H7 (cell line): ENCODE results near the gene DNAJC24. TPM values are rescaled to one million over a fixed set of nuclear protein-coding genes. Genes with fewer than 3 reads are reported as not detected.

ENCODE experiments used
- DNase-seq: peaks from one replicate; pipeline ENCODE4 v3.0.0; 2012
- H3K27me3 ChIP-seq: 2 replicates; pipeline ENCODE4 v1.6.0; 2011; ENCODE audit warnings: mild to moderate bottlenecking, low read length; ENCODE audit not compliant: control insufficient read depth, insufficient read depth
- H3K36me3 ChIP-seq: replicated peaks from 2 replicates; pipeline ENCODE4 v1.5.1; 2011; ENCODE audit warnings: low read length; ENCODE audit not compliant: control insufficient read depth, insufficient read depth
- H3K4me3 ChIP-seq: 2 replicates; pipeline ENCODE4 v1.5.1; 2011; ENCODE audit warnings: low read depth, mild to moderate bottlenecking, control low read depth, low read length, moderate library complexity; ENCODE audit not compliant: insufficient read depth
- total RNA-seq: library from RNA; depleted of rRNA; stranded (reverse); fragments of >200 nt; shearing (Covaris generic); gene quantifications from 2 replicates; pipeline ENCODE4 v1.2.3, GENCODE V29; 2014

Gene DNAJC24
- total RNA-seq, 1 experiment from 2014 or later: 10.7 TPM

GRCh38 chr11:31433851-31434250, 64.2 kb downstream of the DNAJC24 start:
- DNase-seq: no peak
- Histone ChIP-seq H3K4me3 (no peak overlapping the region), H3K27me3 (no peaks in the 10 kb centered on the region), H3K36me3 (no peaks in the 10 kb centered on the region)

- H3K27me3 ChIP-seq: no peaks in the 10 kb centered on the region
- no peak overlapping the region for H3K4me3 ChIP-seq
- H3K36me3 ChIP-seq: no peaks in the 10 kb centered on the region
- no peak for DNase-seq
These were observed 68.2 kb downstream of the DNAJC24 start for GRCh38 chr11:31437742-31438435.

GRCh38 chr11:31441296-31441695, 71.6 kb downstream of the DNAJC24 start:
- no peaks in the 10 kb centered on the region for H3K36me3 ChIP-seq
- H3K4me3 ChIP-seq: no peak overlapping the region
- H3K27me3 ChIP-seq: no peaks in the 10 kb centered on the region
- DNase-seq: no peak

GRCh38 chr11:31442086-31442485, 72.4 kb downstream of the DNAJC24 start:
- Histone ChIP-seq H3K27me3 (no peaks in the 10 kb centered on the region), H3K36me3 (no peaks in the 10 kb centered on the region), H3K4me3 (no peak overlapping the region)
- DNase-seq: no peak

GRCh38 chr11:31443802-31444201, 74.1 kb downstream of the DNAJC24 start:
- Histone ChIP-seq H3K36me3 (no peaks in the 10 kb centered on the region; the same call in 1 of the 2 replicates), H3K4me3 (no peak overlapping the region), H3K27me3 (no peaks in the 10 kb centered on the region)
- DNase-seq: no peak

GRCh38 chr11:31445621-31446020, 76.0 kb downstream of the DNAJC24 start:
- H3K4me3 ChIP-seq: no peak overlapping the region
- no peak for DNase-seq
- H3K27me3 ChIP-seq: no peaks in the 10 kb centered on the region

GRCh38 chr11:31449040-31449439, 79.4 kb downstream of the DNAJC24 start:
- no peaks in the 10 kb centered on the region for H3K27me3 ChIP-seq
- H3K36me3 ChIP-seq: no peaks in the 10 kb centered on the region; the same call in 1 of the 2 replicates
- DNase-seq: no peak
- H3K4me3 ChIP-seq: no peak overlapping the region

More at GRCh38 chr11:31445621-31446020, 76.0 kb downstream of the DNAJC24 start:
- H3K36me3 ChIP-seq: no peaks in the 10 kb centered on the region; the same call in 1 of the 2 replicates

- H3K36me3 ChIP-seq: no peaks in the 10 kb centered on the region; the same call in 1 of the 2 replicates
- H3K27me3 ChIP-seq: no peaks in the 10 kb centered on the region
- no peak overlapping the region for H3K4me3 ChIP-seq
- DNase-seq: no peak
These were observed 81.2 kb downstream of the DNAJC24 start for GRCh38 chr11:31450841-31451240.

GRCh38 chr11:31455177-31455576, 85.5 kb downstream of the DNAJC24 start:
- Histone ChIP-seq H3K4me3 (no peak overlapping the region), H3K36me3 (no peaks in the 10 kb centered on the region; the same call in 1 of the 2 replicates), H3K27me3 (no peaks in the 10 kb centered on the region)
- DNase-seq: no peak

GRCh38 chr11:31464436-31464835, 94.8 kb downstream of the DNAJC24 start:
- no peaks in the 10 kb centered on the region for H3K36me3 ChIP-seq
- no peak overlapping the region for H3K4me3 ChIP-seq
- no peaks in the 10 kb centered on the region for H3K27me3 ChIP-seq
- DNase-seq: no peak

GRCh38 chr11:31474083-31474482, 104.4 kb downstream of the DNAJC24 start:
- Histone ChIP-seq H3K27me3 (no peaks in the 10 kb centered on the region), H3K36me3 (no peaks in the 10 kb centered on the region), H3K4me3 (no peak overlapping the region)
- DNase-seq: no peak

- no peak for DNase-seq
- no peak overlapping the region for H3K4me3 ChIP-seq
- H3K36me3 ChIP-seq: no peaks in the 10 kb centered on the region
- H3K27me3 ChIP-seq: no peaks in the 10 kb centered on the region
These were observed 108.0 kb downstream of the DNAJC24 start for GRCh38 chr11:31477528-31478222.

- H3K27me3 ChIP-seq: no peaks in the 10 kb centered on the region
- H3K4me3 ChIP-seq: no peak overlapping the region
- H3K36me3 ChIP-seq: no peaks in the 10 kb centered on the region
- no peak for DNase-seq
These were observed 108.5 kb downstream of the DNAJC24 start for GRCh38 chr11:31478223-31478590.

- Histone ChIP-seq H3K4me3 (no peak overlapping the region), H3K36me3 (no peaks in the 10 kb centered on the region), H3K27me3 (no peaks in the 10 kb centered on the region)
- DNase-seq: no peak
These were observed 109.4 kb downstream of the DNAJC24 start for GRCh38 chr11:31479066-31479465.

GRCh38 chr11:31480930-31481329, 111.3 kb downstream of the DNAJC24 start:
- Histone ChIP-seq H3K27me3 (no peaks in the 10 kb centered on the region), H3K4me3 (no peak overlapping the region), H3K36me3 (no peaks in the 10 kb centered on the region)
- DNase-seq: no peak
